CD4-positive, CD25-positive, alpha-beta regulatory T cell (primary cell): ENCODE measurements around the gene E2F8. TPM values are rescaled to one million over a fixed set of nuclear protein-coding genes. Genes with fewer than 3 reads are reported as not detected.

ENCODE experiments used
- ATAC-seq, 2 donors: fragments of 150-1000 bp; cut with Tn5 transposase; one replicate each; pipeline ENCODE4 v1.10.0; 2021; ENCODE audit warnings: low read depth in 2 of 2, moderate number of reproducible peaks in 2 of 2, moderate library complexity in 1 of 2
- DNase-seq, 3 donors: peaks; one replicate each; pipeline versions ENCODE4 v3.0.0 to v3.0.0-alpha.2; 2012 to 2022; ENCODE audit warnings: mixed read lengths in 1 of 3
- H3K27ac ChIP-seq: one replicate; pipeline ENCODE4 v1.7.0; 2013; ENCODE audit warnings: mild to moderate bottlenecking, low read length; ENCODE audit not compliant: insufficient read depth, poor library complexity, severe bottlenecking
- H3K27me3 ChIP-seq: one replicate; pipeline ENCODE4 v1.7.0; 2013; ENCODE audit warnings: low read length; ENCODE audit not compliant: control insufficient read depth, insufficient read depth
- H3K36me3 ChIP-seq: one replicate; pipeline ENCODE4 v1.7.0; 2013; ENCODE audit warnings: mild to moderate bottlenecking, low read length, moderate library complexity; ENCODE audit not compliant: control insufficient read depth, insufficient read depth
- H3K4me1 ChIP-seq: 2 replicates; pipeline ENCODE4 v1.7.0; 2013; ENCODE audit warnings: mild to moderate bottlenecking, low read length; ENCODE audit not compliant: insufficient read depth, control insufficient read depth, poor library complexity, severe bottlenecking
- H3K4me3 ChIP-seq: one replicate; pipeline ENCODE4 v1.7.0; 2013; ENCODE audit warnings: low read depth, mild to moderate bottlenecking, low read length, moderate library complexity
- H3K9me3 ChIP-seq, 2 experiments: 1 replicate in 1 of 2; 2 replicates in 1 of 2; pipeline ENCODE4 v1.7.0; 2013; ENCODE audit warnings: low read length in 2 of 2, mild to moderate bottlenecking in 1 of 2, moderate library complexity in 1 of 2; ENCODE audit not compliant: control insufficient read depth in 2 of 2
- H3K27ac Mint-ChIP-seq, 3 donors: one replicate each; pipeline ENCODE4 v1.8.0; 2020 to 2022; ENCODE audit warnings: mild to moderate bottlenecking in 3 of 3, mixed read lengths in 3 of 3, moderate library complexity in 2 of 3
- H3K27me3 Mint-ChIP-seq: one replicate; pipeline ENCODE4 v1.8.0; 2022; ENCODE audit warnings: mild to moderate bottlenecking, mixed read lengths
- H3K36me3 Mint-ChIP-seq: one replicate; pipeline ENCODE4 v1.8.0; 2020; ENCODE audit warnings: mixed read lengths
- H3K4me1 Mint-ChIP-seq, 4 donors: one replicate each; pipeline ENCODE4 v1.8.0; 2020 to 2022; ENCODE audit warnings: mixed read lengths in 4 of 4, mild to moderate bottlenecking in 1 of 4
- H3K4me3 Mint-ChIP-seq, 4 donors: one replicate each; pipeline ENCODE4 v1.8.0; 2020 to 2022; ENCODE audit warnings: mild to moderate bottlenecking in 4 of 4, mixed read lengths in 4 of 4, moderate library complexity in 3 of 4
- H3K9me3 Mint-ChIP-seq, 7 donors: one replicate each; pipeline ENCODE4 v1.8.0; 2020 to 2022; ENCODE audit warnings: mixed read lengths in 7 of 7, mild to moderate bottlenecking in 3 of 7, moderate library complexity in 2 of 7
- polyA plus RNA-seq, 4 donors: library from polyadenylated mRNA; unstranded; fragments of 300-500 nt; fragmentation: Illumina TruSeq; gene quantifications; one replicate each; pipeline ENCODE4 v1.2.3, GENCODE V29; 2021
- total RNA-seq: library from RNA; stranded (reverse); gene quantifications from one replicate; pipeline ENCODE4 v1.2.3, GENCODE V29; 2022

The E2F8 gene
- total and polyA plus RNA-seq, 5 donors from 2014 or later, result 0.25 to 0.35 (median 0.33) TPM; not detected in 2

GRCh38 chr11:19242179-19242932 is 1.6 kb upstream of the E2F8 start:
- H3K27me3 ChIP-seq, result peaks cover 3% of the 10 kb centered on the region
- ATAC-seq, result no peak
- no peaks in the 10 kb centered on the region for H3K9me3 ChIP-seq
- no peaks in the 10 kb centered on the region for H3K36me3 ChIP-seq
- Mint-ChIP-seq H3K4me3 (peak overlapping the region; percentile 90 to 96 (median 90)), H3K9me3 (peaks cover 0 to 1% (median 0%) of the 10 kb centered on the region in 7 donors), H3K4me1 (peaks cover 8 to 41% (median 26%) of the 10 kb centered on the region in 4 donors), H3K36me3 (no peaks in the 10 kb centered on the region), H3K27ac (peak overlapping the region in 1 of 3 donors; percentile 9), H3K27me3 (peaks cover 25% of the 10 kb centered on the region)
- peaks cover 20% of the 10 kb centered on the region for H3K4me1 ChIP-seq
- peak in 1 of 3 donors; percentile 4 for DNase-seq
- H3K27ac ChIP-seq, result no peak overlapping the region
- H3K4me3 ChIP-seq, result peak overlapping the region; percentile 59

- Mint-ChIP-seq H3K27me3 (peaks cover 20% of the 10 kb centered on the region), H3K27ac (no peak overlapping the region)
These were observed 774 bp upstream of the E2F8 start for GRCh38 chr11:19241260-19242178.

GRCh38 chr11:19239039-19239438 is 1.7 kb downstream of the E2F8 start:
- peaks cover 12% of the 10 kb centered on the region for H3K27me3 Mint-ChIP-seq
- peak overlapping the region; percentile 21 for H3K4me3 ChIP-seq
- H3K36me3 Mint-ChIP-seq, result no peaks in the 10 kb centered on the region

More at GRCh38 chr11:19241260-19242178, 774 bp upstream of the E2F8 start:
- DNase-seq (peak; percentile 15 to 64 (median 21)), ATAC-seq (peak; percentile 3 to 18)
- Mint-ChIP-seq H3K9me3 (peaks cover 0 to 1% (median 0%) of the 10 kb centered on the region in 7 donors), H3K4me1 (peaks cover 8 to 41% (median 26%) of the 10 kb centered on the region in 4 donors), H3K4me3 (peak overlapping the region; percentile 90 to 96 (median 92)), H3K36me3 (no peaks in the 10 kb centered on the region)
- peak overlapping the region; percentile 59 for H3K4me3 ChIP-seq
- H3K27me3 ChIP-seq, result peaks cover 3% of the 10 kb centered on the region
- no peaks in the 10 kb centered on the region for H3K36me3 ChIP-seq
- no peak overlapping the region for H3K27ac ChIP-seq
- peaks cover 20% of the 10 kb centered on the region for H3K4me1 ChIP-seq
- H3K9me3 ChIP-seq, result no peaks in the 10 kb centered on the region

GRCh38 chr11:19237813-19238212 is 2.9 kb downstream of the E2F8 start:
- no peaks in the 10 kb centered on the region for H3K36me3 Mint-ChIP-seq
- H3K27me3 Mint-ChIP-seq, result peaks cover 5% of the 10 kb centered on the region
- ATAC-seq (no peak), DNase-seq (no peak)
- Histone ChIP-seq H3K27ac (no peak overlapping the region), H3K9me3 (no peaks in the 10 kb centered on the region), H3K36me3 (no peaks in the 10 kb centered on the region), H3K4me1 (peaks cover 20% of the 10 kb centered on the region), H3K4me3 (no peak overlapping the region), H3K27me3 (no peaks in the 10 kb centered on the region)
- H3K4me3 Mint-ChIP-seq, result no peak overlapping the region
- peaks cover 8 to 38% (median 20%) of the 10 kb centered on the region in 4 donors for H3K4me1 Mint-ChIP-seq
- H3K9me3 Mint-ChIP-seq, result peaks cover 0 to 1% (median 0%) of the 10 kb centered on the region in 7 donors
- H3K27ac Mint-ChIP-seq, result no peak overlapping the region

More at GRCh38 chr11:19239039-19239438, 1.7 kb downstream of the E2F8 start:
- H3K36me3 ChIP-seq, result no peaks in the 10 kb centered on the region
- H3K4me3 Mint-ChIP-seq, result peak overlapping the region; percentile 51 to 91 (median 76)
- H3K27ac Mint-ChIP-seq, result peak overlapping the region; percentile 10 to 22 (median 19)
- DNase-seq (peak in 1 of 3 donors; percentile 22), ATAC-seq (no peak)
- H3K9me3 ChIP-seq, result no peaks in the 10 kb centered on the region
- H3K4me1 Mint-ChIP-seq, result peaks cover 8 to 49% (median 26%) of the 10 kb centered on the region in 4 donors
- peaks cover 20% of the 10 kb centered on the region for H3K4me1 ChIP-seq
- H3K27ac ChIP-seq, result no peak overlapping the region
- no peaks in the 10 kb centered on the region for H3K27me3 ChIP-seq
- peaks cover 0 to 1% (median 0%) of the 10 kb centered on the region in 7 donors for H3K9me3 Mint-ChIP-seq

- Mint-ChIP-seq H3K9me3 (peaks cover 0 to 1% (median 0%) of the 10 kb centered on the region in 7 donors), H3K4me1 (peaks cover 8 to 37% (median 17%) of the 10 kb centered on the region in 4 donors), H3K4me3 (no peak overlapping the region), H3K36me3 (no peaks in the 10 kb centered on the region), H3K27me3 (peaks cover 5% of the 10 kb centered on the region), H3K27ac (no peak overlapping the region)
- no peak for DNase-seq
- no peak for ATAC-seq
- Histone ChIP-seq H3K36me3 (no peaks in the 10 kb centered on the region), H3K27ac (no peak overlapping the region), H3K4me1 (peaks cover 17% of the 10 kb centered on the region), H3K9me3 (no peaks in the 10 kb centered on the region), H3K27me3 (no peaks in the 10 kb centered on the region), H3K4me3 (no peak overlapping the region)
These were observed 3.4 kb downstream of the E2F8 start for GRCh38 chr11:19237381-19237780.

GRCh38 chr11:19234231-19234817 is 6.4 kb downstream of the E2F8 start:
- Mint-ChIP-seq H3K36me3 (no peaks in the 10 kb centered on the region), H3K9me3 (no peaks in the 10 kb centered on the region), H3K4me1 (peaks cover 0 to 33% (median 13%) of the 10 kb centered on the region in 4 donors), H3K4me3 (peak overlapping the region in 1 of 4 donors; percentile 83), H3K27me3 (no peaks in the 10 kb centered on the region), H3K27ac (peak overlapping the region in 1 of 3 donors; percentile 22)
- ATAC-seq (no peak), DNase-seq (no peak)
- H3K9me3 ChIP-seq, result no peaks in the 10 kb centered on the region
- H3K4me1 ChIP-seq, result no peaks in the 10 kb centered on the region
- H3K4me3 ChIP-seq, result no peak overlapping the region
- no peaks in the 10 kb centered on the region for H3K27me3 ChIP-seq
- no peaks in the 10 kb centered on the region for H3K36me3 ChIP-seq
- H3K27ac ChIP-seq, result no peak overlapping the region

GRCh38 chr11:19232910-19233503 is 7.7 kb downstream of the E2F8 start:
- Histone ChIP-seq H3K9me3 (no peaks in the 10 kb centered on the region), H3K4me1 (no peaks in the 10 kb centered on the region), H3K27ac (no peak overlapping the region), H3K36me3 (no peaks in the 10 kb centered on the region), H3K4me3 (no peak overlapping the region), H3K27me3 (no peaks in the 10 kb centered on the region)
- H3K9me3 Mint-ChIP-seq, result no peaks in the 10 kb centered on the region
- H3K27ac Mint-ChIP-seq, result no peak overlapping the region
- H3K27me3 Mint-ChIP-seq, result no peaks in the 10 kb centered on the region
- no peaks in the 10 kb centered on the region for H3K36me3 Mint-ChIP-seq
- H3K4me1 Mint-ChIP-seq, result peaks cover 0 to 21% (median 5%) of the 10 kb centered on the region in 4 donors
- ATAC-seq (no peak), DNase-seq (no peak)
- no peak overlapping the region for H3K4me3 Mint-ChIP-seq
